GM12865 (cell line): ENCODE data around the gene LTBP1.

Experiments
- DNase-seq: peaks from one replicate; pipeline ENCODE4 v3.0.0; 2010; ENCODE audit warnings: low read depth
- H3K4me3 ChIP-seq: 2 replicates; pipeline ENCODE4 v1.5.1; 2011; ENCODE audit warnings: mild to moderate bottlenecking, low read depth, low read length, control low read depth
- CTCF ChIP-seq: IDR thresholded peaks from 2 replicates; pipeline ENCODE4 v1.5.1; 2011; ENCODE audit warnings: low read length, control low read depth, low read depth, inconsistent platforms; ENCODE audit not compliant: insufficient read depth; ENCODE audit errors: missing control alignments

Gene LTBP1

GRCh38 chr2:33130054-33130447, 183.3 kb downstream of the LTBP1 start:
- TF ChIP-seq CTCF = no peak
- no peak overlapping the region for H3K4me3 ChIP-seq
- DNase-seq = no peak

- DNase-seq = no peak
- no peak overlapping the region for H3K4me3 ChIP-seq
- TF ChIP-seq CTCF = no peak
Observed at GRCh38 chr2:33130544-33130943, 183.8 kb downstream of the LTBP1 start.

- no peak for DNase-seq
- no peak for TF ChIP-seq CTCF
- H3K4me3 ChIP-seq = no peak overlapping the region
Observed at GRCh38 chr2:33131111-33131510, 184.4 kb downstream of the LTBP1 start.

GRCh38 chr2:33131749-33132148, 185.0 kb downstream of the LTBP1 start:
- DNase-seq = no peak
- no peak for TF ChIP-seq CTCF
- no peak overlapping the region for H3K4me3 ChIP-seq

GRCh38 chr2:33133454-33133952, 186.8 kb downstream of the LTBP1 start:
- no peak for DNase-seq
- no peak overlapping the region for H3K4me3 ChIP-seq
- no peak for TF ChIP-seq CTCF

GRCh38 chr2:33134086-33134771, 187.5 kb downstream of the LTBP1 start:
- DNase-seq = no peak
- no peak for TF ChIP-seq CTCF
- H3K4me3 ChIP-seq = no peak overlapping the region
